T-helper 17 cell (primary cell): ENCODE data around the gene APMAP. TPM values are rescaled to one million over a fixed set of nuclear protein-coding genes. Genes with fewer than 3 reads are reported as not detected.
"Not testable (repeated sequence)": the region's sequence is repeated elsewhere in the genome, so short reads cannot be mapped to it uniquely, and the experiment has no call there.

Experiments used
- ATAC-seq: fragments of 150-1000 bp; cut with Tn5 transposase; 2 replicates; pipeline ENCODE4 v1.10.0; 2021; ENCODE audit warnings: mild to moderate bottlenecking, moderate library complexity
- DNase-seq, 3 donors: peaks; one replicate each; pipeline versions ENCODE4 v3.0.0 to v3.0.0-alpha.2; 2020 to 2021
- H3K9me3 ChIP-seq: one replicate; pipeline ENCODE4 v1.7.0; 2013; ENCODE audit warnings: low read length, mild to moderate bottlenecking; ENCODE audit not compliant: control insufficient read depth, poor library complexity, severe bottlenecking
- H3K27ac Mint-ChIP-seq: one replicate; pipeline ENCODE4 v1.8.0; 2022; ENCODE audit warnings: mild to moderate bottlenecking, moderate library complexity, mixed read lengths
- H3K27me3 Mint-ChIP-seq: one replicate; pipeline ENCODE4 v1.8.0; 2022; ENCODE audit warnings: mixed read lengths
- H3K36me3 Mint-ChIP-seq: one replicate; pipeline ENCODE4 v1.8.0; 2022; ENCODE audit warnings: low read depth, mixed read lengths
- H3K4me1 Mint-ChIP-seq: one replicate; pipeline ENCODE4 v1.8.0; 2022; ENCODE audit warnings: mild to moderate bottlenecking, mixed read lengths
- H3K4me3 Mint-ChIP-seq: one replicate; pipeline ENCODE4 v1.8.0; 2022; ENCODE audit warnings: mild to moderate bottlenecking, moderate library complexity, mixed read lengths
- total RNA-seq, 4 donors: library from RNA in 2 of 4; stranded (reverse) in 2 of 4; gene quantifications; one replicate each; pipeline ENCODE4 v1.2.3 and lab custom pipeline; 2022 to 2026

Gene APMAP
- total RNA-seq, 2 donors from 2014 or later, result 24.6 to 26.2 TPM

DNA sequence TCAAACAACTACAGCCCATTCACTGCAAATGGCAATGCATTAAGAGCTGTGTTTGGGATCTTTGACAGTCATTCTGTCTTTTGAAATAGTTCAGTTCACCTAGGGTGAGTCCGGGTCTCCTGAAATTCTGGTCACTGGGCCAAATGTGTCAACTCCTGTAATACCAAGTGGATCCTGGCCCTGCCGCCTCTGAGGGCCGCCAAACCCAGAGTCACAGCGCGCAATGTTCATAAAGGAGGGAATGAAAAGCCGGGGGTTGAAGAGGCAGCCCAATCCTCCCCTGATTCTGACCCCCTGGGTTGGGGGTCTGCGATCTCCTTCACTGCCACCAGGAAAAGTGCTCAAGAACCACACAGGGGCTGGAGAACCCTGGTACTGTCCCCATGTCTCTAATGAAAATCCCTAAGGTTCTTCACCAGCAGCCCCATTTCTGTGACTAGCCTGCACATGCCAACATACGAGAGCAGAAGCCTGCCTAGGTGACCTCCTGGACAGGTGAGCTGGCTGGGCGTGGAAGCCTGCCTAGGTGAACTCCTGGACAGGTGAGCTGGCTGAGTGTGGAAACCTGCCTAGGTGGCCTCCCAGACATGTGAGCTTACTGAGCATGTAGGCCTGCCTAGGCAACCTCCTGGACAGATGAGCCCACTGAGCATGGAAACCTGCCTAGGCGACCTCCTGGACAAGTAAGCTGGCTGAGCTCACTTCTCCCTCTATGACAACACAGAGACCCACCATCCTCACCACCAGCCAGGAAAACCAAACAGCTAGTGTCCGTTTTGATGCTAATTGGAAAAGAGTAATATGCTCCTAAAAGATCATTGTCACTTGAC lies 16.1 kb upstream of the APMAP start:
- Mint-ChIP-seq H3K4me3 (no peak overlapping the region), H3K27me3 (no peaks in the 10 kb centered on the region), H3K36me3 (peaks cover 12% of the 10 kb centered on the region), H3K4me1 (peaks cover 8% of the 10 kb centered on the region), H3K27ac (no peak overlapping the region)
- H3K9me3 ChIP-seq, result no peaks in the 10 kb centered on the region
- DNase-seq (no peak), ATAC-seq (no peak)

DNA sequence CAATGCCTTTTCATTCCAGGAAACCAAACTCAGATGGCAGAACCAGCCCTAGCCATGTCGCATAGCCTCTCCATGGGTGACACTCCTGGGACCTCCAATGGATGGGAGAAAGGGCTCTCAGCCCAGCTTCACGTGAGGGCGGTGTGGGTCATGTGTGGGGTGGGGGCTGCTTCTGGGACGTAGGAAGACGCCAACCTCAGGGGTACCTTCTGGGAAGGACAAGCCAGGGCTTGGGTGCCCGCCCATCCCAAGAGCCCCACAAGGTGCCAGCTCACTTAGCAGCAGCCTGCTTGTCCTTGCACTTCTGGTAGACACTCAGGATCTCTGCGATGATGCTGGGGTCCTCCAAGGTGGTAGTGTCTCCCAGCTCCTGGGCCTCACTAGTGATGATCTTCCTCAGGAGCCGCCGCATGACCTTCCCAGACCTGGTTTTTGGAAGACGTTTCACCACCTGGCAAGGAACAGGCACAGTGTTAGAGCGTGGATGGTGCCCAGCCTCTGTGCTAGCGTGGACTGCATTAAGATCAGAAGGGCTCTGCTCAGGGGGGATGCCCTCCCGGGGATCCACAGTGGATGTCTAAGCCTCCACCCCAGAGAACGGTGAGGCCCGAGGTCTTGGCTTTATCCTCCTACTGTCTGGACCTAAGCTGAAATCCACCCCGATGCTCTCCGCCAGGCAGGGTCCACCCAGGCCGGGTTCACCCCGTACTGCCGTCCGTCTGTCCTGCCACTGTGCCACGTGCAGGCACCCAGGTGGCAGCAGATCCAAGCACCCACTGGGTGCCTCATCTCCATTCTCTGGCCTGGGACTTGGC lies 15.1 kb upstream of the APMAP start:
- Mint-ChIP-seq H3K36me3 (peaks cover 17% of the 10 kb centered on the region), H3K4me3 (no peak overlapping the region), H3K27me3 (no peaks in the 10 kb centered on the region), H3K4me1 (peaks cover 8% of the 10 kb centered on the region), H3K27ac (no peak overlapping the region)
- DNase-seq (no peak), ATAC-seq (no peak)
- H3K9me3 ChIP-seq, result no peaks in the 10 kb centered on the region

DNA sequence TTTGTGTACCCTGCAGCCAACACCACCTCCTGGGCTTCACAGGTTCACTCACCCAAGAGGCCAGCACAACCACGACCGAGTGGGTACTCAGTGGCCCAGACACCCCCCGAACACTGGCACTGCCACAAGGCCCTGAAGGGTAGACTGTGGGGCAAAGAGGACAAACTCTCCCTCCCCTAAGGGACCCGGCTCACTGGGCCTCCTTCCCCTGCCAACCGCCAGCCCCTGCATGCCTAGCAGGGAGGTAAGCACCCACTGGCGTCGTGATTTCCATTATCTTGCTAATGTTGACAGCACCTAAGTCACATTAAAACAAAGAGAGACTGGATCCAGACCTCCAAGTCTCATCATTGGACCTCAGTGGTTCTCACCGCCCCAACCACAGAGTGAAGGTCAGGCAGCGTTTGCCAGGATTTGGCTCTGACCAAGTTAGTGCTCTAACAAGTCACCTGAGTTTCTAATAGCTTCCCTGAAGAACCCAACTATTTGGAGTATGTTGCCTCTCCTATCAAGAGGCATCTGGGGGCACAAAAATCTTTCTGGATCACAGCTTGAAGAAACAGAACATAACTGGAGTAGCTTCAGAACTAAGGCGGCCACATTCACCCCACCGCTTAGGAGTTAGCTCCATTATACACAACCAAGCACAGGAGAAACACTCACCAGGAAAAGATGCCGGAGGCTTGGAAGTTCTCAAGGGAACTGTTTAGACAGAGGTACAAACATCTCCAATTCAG lies 14.0 kb upstream of the APMAP start:
- DNase-seq (no peak), ATAC-seq (no peak)
- no peak overlapping the region for H3K4me3 Mint-ChIP-seq
- peaks cover 8% of the 10 kb centered on the region for H3K4me1 Mint-ChIP-seq
- peaks cover 17% of the 10 kb centered on the region for H3K36me3 Mint-ChIP-seq
- no peaks in the 10 kb centered on the region for H3K27me3 Mint-ChIP-seq
- no peak overlapping the region for H3K27ac Mint-ChIP-seq
- H3K9me3 ChIP-seq, result no peaks in the 10 kb centered on the region

DNA sequence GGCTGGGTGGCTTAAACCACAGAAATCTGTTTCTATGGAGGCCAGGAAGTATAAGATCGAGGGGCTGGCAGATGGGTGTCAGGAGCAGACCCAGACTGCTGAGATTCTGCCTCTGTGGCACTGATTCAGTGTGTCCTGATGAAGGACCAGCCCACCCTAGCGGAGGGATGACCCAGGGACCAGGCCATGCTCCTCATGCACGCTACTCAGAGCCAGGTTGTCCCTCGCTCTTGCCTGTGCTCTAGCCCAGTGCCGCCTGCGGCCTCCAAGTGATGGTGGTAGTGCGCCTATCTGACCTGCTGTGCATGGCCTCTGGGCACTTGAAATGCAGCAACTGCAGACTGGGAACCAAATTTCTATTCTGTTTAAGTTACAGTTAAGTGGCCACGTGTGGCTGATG lies 13.1 kb upstream of the APMAP start:
- H3K4me1 Mint-ChIP-seq, result peaks cover 8% of the 10 kb centered on the region
- H3K9me3 ChIP-seq, result no peaks in the 10 kb centered on the region
- no peak overlapping the region for H3K27ac Mint-ChIP-seq
- DNase-seq, result no peak
- H3K36me3 Mint-ChIP-seq, result peaks cover 16% of the 10 kb centered on the region
- ATAC-seq, result no peak
- H3K27me3 Mint-ChIP-seq, result no peaks in the 10 kb centered on the region
- H3K4me3 Mint-ChIP-seq, result no peak overlapping the region

DNA sequence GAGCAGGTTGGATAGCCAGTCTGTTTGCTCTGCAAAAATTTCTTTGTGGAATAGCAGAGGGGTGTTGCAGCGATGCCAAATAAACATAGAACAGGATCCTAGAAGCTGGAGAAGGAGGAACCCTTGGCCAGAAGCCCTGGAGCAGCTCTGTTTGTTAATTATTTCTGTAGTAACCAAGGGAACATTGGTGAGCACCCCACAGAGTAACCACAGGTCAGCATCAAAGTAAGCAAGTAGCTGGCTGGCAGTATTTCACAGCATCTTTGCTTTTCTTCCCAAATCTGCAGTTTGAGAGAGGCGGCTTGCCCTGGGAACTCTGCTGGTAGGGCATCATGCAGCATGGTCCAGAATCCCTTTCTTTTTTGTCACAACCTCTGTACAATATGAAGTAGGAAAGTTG lies 12.7 kb upstream of the APMAP start:
- no peaks in the 10 kb centered on the region for H3K9me3 ChIP-seq
- Mint-ChIP-seq H3K4me3 (no peak overlapping the region), H3K36me3 (peaks cover 13% of the 10 kb centered on the region), H3K4me1 (peaks cover 4% of the 10 kb centered on the region), H3K27ac (no peak overlapping the region), H3K27me3 (no peaks in the 10 kb centered on the region)
- DNase-seq (no peak), ATAC-seq (no peak)

DNA sequence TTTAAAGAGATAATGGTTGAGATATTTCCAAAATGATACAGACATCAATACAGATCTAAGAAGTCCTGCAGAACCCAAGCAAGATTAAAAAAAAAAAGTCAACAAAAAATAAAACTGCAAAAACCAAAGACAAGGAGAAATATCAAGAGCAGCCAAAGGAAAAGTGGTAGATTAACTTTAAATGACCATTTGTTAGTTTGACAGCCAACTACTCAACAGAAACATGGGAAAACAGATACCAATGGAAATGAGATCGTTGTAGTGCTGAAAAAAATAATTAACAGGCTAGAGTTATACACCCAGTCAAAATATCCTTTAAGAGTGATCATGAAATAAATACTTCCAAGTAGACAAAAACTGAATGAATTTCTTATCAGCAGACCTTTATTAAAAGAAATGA lies 10.5 kb upstream of the APMAP start:
- DNase-seq (no peak), ATAC-seq (no peak)
- Mint-ChIP-seq H3K27ac (no peak overlapping the region), H3K27me3 (no peaks in the 10 kb centered on the region), H3K36me3 (peaks cover 8% of the 10 kb centered on the region), H3K4me1 (peaks cover 3% of the 10 kb centered on the region), H3K4me3 (no peak overlapping the region)
- H3K9me3 ChIP-seq, result no peaks in the 10 kb centered on the region

DNA sequence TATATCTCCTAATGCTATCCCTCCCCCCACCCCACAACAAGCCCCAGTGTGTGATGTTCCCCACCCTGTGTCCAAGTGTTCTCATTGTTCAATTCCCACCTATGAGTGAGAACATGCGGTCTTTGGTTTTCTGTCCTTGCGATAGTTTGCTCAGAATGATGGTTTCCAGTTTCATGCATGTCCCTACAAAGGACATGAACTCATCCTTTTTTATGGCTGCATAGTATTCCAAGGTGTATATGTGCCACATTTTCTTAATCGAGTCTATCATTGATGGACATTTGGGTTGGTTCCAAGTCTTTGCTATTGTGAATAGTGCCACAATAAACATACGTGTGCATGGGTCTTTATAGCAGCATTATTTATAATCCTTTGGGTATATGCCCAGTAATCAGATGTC lies 8.8 kb upstream of the APMAP start:
- ATAC-seq, H3K36me3 Mint-ChIP-seq, H3K4me3 Mint-ChIP-seq, H3K9me3 ChIP-seq, DNase-seq, H3K27ac Mint-ChIP-seq, H3K27me3 Mint-ChIP-seq, H3K4me1 Mint-ChIP-seq: not testable (repeated sequence)

DNA sequence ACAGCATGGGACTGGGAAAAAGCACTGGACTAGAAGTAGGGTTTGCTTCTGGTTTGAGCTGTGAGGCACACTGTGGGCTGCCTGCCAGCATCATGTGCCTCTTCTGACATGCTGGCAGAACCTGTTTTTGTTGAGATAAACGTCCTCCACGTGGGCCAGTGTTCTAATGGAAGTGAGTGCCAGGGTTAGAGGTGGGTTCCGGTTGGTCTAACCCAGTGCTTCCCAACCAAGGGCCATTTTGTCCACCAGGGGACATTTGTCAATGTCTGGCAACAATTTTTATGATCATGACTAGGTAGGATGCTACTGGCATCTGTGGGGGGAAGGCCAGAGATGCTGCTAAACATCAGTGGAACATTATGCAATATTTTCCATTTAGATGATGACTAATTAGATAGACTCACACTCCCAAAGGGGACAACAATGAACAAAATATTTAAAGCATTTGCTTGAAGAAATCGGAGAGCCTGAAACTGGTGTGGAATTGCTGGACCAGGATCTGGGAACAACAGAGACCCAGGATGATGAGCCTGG lies 7.8 kb upstream of the APMAP start:
- Mint-ChIP-seq H3K4me1 (peaks cover 3% of the 10 kb centered on the region), H3K36me3 (peaks cover 6% of the 10 kb centered on the region), H3K4me3 (no peak overlapping the region), H3K27ac (no peak overlapping the region), H3K27me3 (no peaks in the 10 kb centered on the region)
- ATAC-seq, result no peak
- DNase-seq, result no peak
- no peaks in the 10 kb centered on the region for H3K9me3 ChIP-seq

DNA sequence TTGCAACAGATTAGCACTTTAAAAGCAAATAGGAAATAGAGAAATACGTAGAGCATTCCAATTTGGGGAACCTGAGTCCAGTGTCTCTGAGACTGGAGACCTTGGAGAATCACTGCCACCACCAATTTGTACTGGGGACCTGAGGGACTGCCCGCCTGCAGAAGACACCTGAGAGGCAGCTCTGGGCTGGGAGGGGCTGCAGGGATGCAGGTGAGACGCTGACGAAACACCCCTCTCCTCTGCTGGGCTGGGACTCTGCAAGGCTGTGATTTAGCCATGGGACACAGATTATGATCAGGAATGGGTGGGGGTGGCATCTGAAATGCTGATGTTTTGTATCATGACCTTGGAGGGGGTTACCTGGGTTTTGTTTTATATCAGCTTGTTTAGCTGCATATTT lies 7.0 kb upstream of the APMAP start:
- no peaks in the 10 kb centered on the region for H3K27me3 Mint-ChIP-seq
- no peak for ATAC-seq

DNA sequence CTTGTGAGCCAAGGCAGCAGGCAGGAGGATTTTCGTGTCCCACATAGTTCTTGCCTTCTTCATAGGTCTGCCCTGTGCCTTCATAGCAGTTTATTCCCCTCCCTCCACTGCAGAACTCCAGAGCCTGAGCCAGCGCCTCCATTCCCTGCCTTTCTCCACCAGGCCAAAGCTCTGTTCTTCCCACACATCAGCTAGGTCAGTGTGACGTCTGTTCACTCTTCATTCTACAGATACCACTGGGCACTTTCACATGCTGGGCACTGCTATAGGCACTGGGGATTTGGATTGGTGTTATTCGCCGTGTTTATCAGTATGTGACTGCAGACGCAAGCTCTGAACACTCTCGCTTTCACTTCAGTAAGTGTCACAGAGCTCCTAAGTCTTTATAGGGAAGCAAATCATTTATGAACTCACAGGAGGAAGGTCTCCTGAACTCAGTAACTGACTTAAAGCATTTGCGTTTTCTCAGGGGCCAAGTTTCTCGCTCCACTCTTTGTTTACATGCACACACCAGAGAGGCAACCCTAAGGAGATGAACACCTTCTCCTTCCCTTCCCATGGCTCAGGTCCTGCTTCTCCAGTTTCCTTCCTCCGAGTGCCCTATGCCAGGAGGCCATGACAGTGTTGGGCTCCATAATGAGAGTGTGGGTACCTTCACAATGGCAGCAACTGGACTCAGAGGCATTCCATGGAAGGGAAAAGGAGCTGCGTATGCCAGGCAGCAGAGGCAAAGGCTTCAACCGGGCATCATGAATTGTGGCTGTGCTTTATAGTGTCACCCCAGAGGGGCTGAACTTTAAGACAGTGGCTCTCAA lies 6.3 kb upstream of the APMAP start:
- Mint-ChIP-seq H3K36me3 (peaks cover 4% of the 10 kb centered on the region), H3K4me1 (peaks cover 11% of the 10 kb centered on the region), H3K4me3 (no peak overlapping the region), H3K27me3 (no peaks in the 10 kb centered on the region), H3K27ac (no peak overlapping the region)
- no peaks in the 10 kb centered on the region for H3K9me3 ChIP-seq
- ATAC-seq, result no peak
- no peak for DNase-seq

More for the DNA sequence above, 7.0 kb upstream of the APMAP start:
- Mint-ChIP-seq H3K27ac (no peak overlapping the region), H3K4me3 (no peak overlapping the region), H3K36me3 (peaks cover 6% of the 10 kb centered on the region), H3K4me1 (peaks cover 8% of the 10 kb centered on the region)
- DNase-seq, result no peak
- no peaks in the 10 kb centered on the region for H3K9me3 ChIP-seq

DNA sequence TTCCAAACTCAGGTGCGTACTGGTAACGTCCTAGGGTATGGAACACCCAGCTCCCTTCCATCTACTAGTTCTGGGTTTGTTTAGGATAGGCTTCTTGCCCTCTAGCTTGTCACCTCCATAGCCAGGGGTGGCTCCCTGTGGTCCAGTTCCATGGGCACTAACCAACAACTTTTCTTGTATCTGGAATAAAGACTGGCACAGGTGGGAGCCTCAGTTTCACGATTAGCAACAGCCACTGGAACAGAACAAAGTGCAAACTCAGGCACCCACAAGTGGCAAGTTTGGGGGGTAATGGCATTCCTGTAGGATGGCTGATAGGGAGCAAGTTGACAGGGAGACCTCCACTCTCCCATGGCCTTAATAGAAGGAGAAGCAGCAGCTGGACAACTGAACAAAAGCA lies 5.6 kb upstream of the APMAP start:
- Mint-ChIP-seq H3K27ac (no peak overlapping the region), H3K36me3 (peaks cover 2% of the 10 kb centered on the region), H3K27me3 (no peaks in the 10 kb centered on the region), H3K4me1 (peaks cover 14% of the 10 kb centered on the region), H3K4me3 (no peak overlapping the region)
- DNase-seq (no peak), ATAC-seq (no peak)
- H3K9me3 ChIP-seq, result no peaks in the 10 kb centered on the region

DNA sequence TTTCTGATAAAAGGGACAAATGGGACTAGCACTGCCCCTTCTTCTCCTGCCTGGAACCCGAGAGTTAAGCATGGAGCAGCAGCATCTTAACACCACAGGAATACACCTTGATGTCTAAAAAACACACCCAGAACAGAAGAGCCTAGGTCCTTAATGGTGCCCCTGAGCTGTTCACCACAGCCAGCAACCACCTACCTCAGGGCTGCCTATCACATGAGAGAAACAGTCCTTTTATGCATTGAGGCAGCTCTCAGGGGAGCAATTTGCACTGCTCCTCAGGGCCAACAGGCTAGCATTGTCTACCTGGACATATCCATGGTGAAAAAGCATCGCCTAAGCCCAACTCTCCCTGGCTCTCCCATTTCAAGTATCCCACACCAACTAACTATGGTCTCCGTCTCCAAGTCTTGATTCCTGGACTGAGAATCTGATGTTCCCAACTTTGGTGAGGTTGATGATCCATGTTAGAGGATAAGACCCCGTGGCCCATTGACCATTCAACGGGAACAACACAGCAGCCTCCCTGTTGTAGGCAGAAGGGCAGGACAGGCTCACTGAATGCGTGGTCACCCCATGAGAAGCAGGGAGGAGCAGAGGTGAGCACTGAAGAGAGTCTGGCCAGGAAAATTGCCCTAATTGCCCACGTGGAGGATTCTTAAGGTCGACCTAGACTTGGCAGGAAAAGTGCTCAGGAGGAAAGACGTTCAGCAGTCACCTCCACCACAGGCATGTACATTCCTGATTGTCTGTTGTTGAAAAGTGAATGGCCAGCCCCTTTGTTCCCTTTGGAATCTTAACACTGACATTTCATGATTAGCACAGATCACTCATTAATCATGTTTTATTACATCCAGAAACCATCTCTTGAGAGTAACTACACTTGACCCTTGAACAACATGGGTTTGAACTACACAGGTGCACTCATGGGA lies 4.2 kb upstream of the APMAP start:
- DNase-seq (no peak), ATAC-seq (no peak)
- Mint-ChIP-seq H3K27ac (no peak overlapping the region), H3K4me1 (peaks cover 20% of the 10 kb centered on the region), H3K27me3 (no peaks in the 10 kb centered on the region), H3K4me3 (no peak overlapping the region), H3K36me3 (no peaks in the 10 kb centered on the region)
- no peaks in the 10 kb centered on the region for H3K9me3 ChIP-seq
